Fibroblast of skin of left quadriceps (primary cell): ENCODE measurements around the gene PPP6R3.
A peak's percentile ranks its signal among the peaks of the same experiment; 100 is the strongest.
"Not testable (repeated sequence)": the region's sequence is repeated elsewhere in the genome, so short reads cannot be mapped to it uniquely, and the experiment has no call there.

Experiments
- DNase-seq, 2 experiments: peaks; one replicate each; pipeline ENCODE4 v3.0.0-alpha.2; 2013; ENCODE audit warnings: low read depth in 2 of 2

PPP6R3 gene

DNA sequence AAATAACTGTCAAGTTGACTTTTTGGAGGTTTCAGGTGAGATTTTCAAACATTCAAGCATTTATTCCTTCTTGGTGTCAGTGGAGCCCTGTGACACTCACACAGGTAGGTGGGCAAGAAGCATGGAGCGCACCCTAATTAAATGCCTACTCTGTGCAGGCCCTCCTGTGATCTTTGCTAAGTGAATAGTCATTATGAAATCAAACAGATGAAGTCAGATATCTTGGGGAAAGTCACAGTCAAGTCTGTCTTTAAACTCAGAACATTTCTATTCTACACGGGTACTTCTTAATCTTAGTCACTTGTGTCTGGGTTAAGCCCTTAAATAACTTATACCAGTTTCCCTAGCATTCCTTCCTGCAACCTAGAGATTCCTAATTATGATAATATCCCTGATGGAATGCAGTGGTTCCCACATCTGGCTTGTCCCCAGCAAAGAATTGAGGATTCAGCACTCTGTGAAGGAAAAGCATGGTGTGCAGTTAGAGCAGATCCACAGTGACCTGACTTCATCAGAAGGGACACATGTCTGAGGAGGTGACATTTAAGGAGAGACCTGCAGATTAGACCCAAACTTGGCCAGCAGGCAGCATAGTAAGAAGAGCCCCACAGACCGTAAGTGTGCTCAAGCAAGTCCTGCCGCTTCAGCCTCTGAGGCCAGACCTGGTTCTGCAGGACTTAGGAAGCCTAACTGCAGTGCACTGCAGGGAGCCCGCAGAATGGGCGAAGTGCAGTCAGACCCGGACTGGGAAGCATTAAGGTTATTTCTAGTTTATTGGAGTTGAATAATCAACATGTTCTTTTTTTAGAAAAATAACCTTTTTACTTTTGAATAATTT lies 138.5 kb downstream of the PPP6R3 start:
- DNase-seq = no peak

DNA sequence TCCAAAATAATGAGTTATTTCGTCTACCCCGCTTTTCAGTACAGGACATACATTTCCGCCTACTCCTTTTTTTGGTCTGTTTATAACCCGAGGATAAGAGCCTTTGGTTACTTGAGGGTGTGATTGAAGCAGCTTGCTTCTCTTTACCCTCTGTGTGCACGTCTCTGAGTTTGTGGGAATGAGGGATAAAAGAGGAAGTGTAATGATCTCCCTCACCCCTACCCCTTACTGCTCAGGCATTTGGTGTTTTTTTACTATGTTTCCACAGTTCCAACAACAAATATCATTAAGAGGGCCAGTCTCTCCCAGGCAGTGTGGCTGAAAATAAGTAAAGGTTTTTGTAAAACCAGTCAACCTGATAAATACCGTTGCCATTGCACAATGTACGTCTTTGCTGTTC lies 140.6 kb downstream of the PPP6R3 start:
- DNase-seq = no peak

DNA sequence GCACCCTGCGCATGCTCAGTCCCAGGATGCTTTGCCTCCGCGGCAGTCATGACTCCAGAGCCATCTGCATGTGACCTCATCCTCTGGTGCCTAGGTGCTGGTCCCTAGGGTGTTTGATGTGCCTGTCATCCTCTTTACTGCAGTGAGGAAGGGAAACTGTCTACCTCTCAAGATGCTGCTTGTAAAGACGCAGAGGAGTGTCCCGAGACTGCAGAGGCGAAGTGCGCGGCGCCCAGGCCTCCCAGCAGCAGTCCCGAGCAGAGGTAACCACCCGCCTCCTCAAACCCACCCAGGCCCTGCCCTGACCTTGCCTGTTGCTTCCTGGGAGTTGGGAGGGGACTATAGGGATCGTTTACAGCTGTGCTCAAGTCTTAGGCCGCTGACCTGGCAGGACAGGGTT lies 149.2 kb downstream of the PPP6R3 start:
- no peak for DNase-seq

DNA sequence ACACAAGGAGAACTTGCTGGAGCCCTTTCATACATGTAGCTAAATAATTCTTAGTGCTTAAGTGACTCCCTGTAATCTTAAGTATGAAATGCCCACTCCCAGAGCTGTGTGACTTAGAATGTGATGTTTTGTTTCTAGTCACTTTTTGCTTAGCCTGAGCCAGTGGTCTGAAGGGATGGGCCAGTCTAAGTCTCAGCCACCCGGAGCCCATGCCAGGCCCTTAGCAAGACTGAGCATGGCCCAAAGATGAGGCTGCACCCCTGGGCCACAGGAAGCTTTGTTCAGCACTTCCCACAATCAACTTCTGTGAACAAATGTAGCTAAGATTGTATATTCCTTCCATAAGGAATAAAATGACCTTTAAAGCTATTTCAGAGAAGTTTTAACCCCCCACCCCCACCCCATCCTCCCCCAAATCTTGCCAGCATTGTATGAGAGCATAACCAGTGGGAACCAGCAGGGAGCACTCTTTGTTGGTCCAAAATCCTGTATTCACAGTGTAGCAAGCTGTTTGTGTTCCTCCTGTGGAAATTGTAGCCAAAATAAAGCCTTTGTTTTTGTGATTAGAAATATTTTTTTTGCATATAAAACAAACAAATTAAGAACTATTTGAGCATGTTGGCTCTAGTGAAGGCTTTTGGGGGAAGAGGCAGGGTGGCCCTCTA lies 150.0 kb downstream of the PPP6R3 start:
- peak in 1 of 2 experiments; percentile 2 for DNase-seq

DNA sequence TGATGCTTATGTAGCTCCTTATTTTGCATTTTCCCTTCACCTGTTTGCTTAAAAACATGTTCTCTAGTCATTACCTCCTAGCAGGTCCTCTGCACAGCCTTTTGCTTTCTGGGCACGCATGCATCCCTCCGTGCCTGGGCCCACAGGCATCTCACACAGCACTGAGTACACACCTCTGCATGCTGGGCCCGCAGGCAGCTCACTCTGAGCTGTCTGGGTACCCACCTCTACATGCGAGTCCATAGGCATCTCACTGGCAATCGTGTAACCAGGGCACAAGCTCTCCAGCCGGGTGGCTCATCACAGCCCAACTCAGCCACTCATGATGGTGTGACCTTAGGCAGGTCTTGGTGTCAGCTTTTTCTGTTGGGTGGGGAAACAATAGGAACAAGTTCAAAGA lies 155.1 kb downstream of the PPP6R3 start:
- DNase-seq = no peak

DNA sequence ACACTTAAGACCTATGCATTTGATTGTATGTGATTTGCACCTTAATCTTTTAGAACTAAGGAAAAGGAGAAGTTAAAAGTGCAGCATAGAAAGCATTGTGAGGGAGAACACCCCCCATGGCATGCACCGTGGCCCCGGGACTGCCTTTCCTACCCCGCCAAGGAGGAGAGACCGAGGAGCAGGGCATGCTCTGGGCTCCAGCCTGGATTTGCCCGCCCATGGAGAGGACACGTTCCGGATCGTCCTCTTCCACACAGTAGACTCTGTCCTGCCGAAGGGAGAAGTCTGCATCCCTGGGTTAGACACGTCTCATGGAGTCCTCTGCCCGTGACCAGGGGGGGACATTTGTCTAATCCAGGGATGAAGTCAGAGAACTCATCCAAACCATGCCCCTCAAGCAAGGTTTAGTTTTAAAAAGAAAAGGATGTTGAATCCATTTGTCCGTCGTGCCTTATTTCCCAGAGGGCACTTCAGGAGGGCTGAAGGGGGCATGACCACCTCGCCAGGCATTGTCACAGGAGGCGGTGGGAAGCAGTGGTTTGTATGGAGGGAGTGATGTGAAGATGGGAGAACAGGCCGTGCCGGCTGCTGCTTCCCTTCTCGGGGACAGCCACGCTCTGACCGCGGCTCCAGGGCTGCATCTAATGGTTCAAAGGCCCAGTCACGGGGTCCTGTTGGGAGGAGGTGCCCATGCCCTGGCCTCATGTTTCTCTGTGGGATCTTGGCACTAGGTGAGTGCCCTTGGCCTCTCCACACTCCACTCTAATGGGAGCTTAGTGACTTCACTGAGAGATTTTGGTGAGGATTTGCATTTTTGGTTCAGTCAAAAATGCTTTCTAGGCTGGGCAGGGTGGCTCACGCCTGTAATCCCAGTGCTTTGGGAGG lies 157.6 kb downstream of the PPP6R3 start:
- DNase-seq = no peak

DNA sequence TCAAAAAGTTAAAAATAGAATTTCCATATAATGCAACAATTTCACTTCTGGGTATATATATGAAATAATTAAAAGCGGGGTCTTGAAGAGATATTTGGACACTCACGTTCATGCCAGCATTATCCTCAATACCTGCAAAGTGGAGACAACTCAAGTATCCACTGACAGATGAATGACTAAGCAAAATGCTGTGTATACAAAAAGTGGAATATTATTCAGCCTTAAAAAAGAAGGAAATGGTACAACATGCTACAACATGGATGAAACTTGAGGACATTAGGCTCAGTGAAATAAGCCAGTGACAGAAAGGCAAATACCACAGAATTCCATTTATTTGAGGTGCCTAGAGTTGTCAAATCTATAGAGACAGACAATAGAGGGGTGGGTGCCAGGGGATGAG lies 161.3 kb downstream of the PPP6R3 start:
- DNase-seq = no peak

DNA sequence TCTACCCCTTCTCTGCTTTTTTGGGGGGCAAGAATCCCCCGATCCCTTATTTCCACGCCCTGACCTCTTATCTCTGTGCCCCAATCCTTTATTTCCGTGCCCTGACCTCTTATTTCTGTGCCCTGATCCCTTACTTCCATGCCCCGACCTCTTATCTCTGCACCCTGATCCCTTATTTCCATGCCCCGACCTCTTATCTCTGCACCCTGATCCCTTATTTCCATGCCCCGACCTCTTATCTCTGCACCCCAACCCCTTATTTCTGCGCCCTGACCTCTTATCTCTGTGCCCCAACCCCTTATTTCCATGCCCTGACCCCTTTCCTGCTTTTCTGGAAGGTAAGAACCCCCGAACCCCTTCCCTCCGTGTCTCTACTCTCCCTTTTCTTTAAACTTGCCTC lies 163.2 kb downstream of the PPP6R3 start:
- DNase-seq = not testable (repeated sequence)

DNA sequence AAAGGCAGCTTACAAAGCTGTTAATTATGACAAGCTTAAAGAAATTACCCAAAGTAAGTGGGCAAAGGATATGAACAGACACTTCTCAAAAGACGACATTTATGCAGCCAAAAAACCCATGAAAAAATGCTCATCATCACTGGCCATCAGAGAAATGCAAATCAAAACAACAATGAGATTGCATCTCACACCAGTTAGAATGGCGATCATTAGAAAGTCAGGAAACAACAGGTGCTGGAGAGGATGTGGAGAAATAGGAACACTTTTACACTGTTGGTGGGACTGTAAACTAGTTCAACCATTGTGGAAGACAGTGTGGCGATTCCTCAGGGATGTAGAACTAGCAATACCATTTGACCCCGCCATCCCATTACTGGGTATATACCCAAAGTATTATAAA lies 164.5 kb downstream of the PPP6R3 start:
- not testable (repeated sequence) for DNase-seq

DNA sequence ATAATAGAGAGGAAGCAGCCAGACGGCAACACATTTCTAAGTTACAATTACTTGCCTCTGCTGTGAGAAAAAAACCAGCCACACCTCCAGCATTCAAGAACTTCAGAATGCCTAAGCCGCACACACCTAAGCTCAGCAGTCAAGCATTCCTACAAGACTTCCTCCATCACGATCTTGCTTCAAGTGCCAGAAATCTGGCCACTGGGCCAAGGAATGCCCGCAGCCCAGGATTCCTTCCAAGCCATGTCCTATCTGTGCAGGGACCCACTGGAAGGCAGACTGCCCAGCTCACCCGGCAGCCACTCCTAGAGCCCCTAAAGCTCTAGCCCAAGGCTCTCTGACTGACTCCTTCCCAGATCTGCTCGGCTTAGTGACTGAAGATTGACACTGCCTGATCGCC lies 165.7 kb downstream of the PPP6R3 start:
- not testable (repeated sequence) for DNase-seq

DNA sequence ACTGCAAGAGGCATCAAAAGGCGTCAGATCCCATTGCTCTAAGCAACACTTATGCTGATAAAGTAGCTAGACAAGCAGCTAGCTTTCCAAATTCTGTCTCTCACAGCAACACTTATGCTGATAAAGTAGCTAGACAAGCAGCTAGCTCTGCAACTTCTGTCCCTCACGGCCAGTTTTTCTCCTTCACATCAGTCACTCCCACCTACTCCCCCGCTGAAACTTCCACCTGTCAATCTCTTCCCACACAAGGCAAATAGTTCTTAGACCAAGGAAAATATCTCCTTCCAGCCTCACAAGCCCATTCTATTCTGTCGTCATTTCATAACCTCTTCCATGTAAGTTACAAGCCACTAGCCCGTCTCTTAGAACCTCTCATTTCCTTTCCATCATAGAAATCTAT lies 168.3 kb downstream of the PPP6R3 start:
- DNase-seq = not testable (repeated sequence)

DNA sequence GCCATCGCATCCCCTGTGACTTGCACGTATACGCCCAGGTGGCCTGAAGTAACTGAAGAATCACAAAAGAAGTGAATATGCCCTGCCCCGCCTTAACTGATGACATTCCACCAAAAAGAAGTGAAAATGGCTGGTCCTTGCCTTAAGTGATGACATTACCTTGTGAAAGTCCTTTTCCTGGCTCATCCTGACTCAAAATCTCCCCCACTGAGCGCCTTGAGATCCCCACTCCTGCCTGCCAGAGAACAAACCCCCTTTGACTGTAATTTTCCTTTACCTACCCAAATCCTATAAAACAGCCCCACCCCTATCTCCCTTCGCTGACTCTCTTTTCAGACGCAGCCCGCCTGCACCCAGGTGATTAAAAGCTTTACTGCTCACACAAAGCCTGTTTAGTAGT lies 171.8 kb downstream of the PPP6R3 start:
- not testable (repeated sequence) for DNase-seq

DNA sequence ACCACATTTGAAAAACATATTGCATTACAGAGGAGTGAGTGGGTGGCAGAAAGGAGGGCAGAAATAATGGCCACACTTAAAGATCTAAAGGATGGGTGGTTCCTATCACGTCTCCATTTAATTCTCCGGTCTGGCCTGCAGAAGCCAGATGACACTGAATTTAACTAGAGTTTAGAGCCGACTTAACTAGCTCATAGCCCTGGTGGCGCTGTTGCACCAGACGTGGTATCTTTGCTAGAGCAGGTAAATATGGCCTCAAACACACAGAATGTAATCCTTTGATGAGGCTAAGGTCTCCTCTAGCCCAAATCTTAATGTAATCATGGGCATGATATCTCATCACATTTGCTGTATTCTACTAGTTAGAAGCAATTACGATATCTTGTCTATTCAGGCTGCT lies 172.2 kb downstream of the PPP6R3 start:
- peak; percentile 28 to 34 for DNase-seq

DNA sequence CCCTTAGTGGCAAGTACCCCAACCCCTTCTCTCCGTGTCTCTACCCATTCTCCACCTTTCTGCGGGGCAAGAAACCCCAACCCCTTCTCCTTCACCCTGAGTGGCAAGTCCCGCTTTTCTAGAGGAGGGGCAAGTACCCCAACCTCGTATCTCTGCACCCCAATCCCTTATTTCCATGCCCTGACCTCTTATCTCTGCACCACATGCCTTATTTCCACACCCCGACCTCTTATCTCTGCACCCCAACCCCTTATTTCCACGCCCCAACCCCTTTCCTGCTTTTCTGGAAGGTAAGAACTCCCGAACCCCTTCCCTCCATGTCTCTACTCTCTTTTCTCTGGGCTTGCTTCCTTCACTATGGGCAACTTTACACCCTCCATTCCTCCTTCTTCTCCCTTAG lies 174.1 kb downstream of the PPP6R3 start:
- not testable (repeated sequence) for DNase-seq

DNA sequence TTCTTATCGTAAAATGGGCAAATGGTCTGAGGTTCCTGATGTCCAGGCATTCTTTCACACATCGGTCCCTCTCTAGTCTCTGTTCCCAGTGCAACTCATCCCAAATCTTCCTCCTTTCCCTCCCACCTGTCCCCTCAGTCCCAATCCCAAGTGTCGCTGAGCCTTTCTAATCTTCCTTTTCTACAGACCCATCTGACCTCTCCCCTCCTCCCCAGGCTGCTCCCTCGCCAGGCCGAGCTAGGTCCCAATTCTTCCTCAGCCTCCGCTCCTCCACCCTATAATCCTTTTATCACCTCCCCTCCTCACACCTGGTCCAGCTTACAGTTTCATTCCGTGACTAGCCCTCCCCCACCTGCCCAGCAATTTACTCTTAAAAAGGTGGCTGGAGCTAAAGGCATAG lies 174.6 kb downstream of the PPP6R3 start:
- DNase-seq = not testable (repeated sequence)

DNA sequence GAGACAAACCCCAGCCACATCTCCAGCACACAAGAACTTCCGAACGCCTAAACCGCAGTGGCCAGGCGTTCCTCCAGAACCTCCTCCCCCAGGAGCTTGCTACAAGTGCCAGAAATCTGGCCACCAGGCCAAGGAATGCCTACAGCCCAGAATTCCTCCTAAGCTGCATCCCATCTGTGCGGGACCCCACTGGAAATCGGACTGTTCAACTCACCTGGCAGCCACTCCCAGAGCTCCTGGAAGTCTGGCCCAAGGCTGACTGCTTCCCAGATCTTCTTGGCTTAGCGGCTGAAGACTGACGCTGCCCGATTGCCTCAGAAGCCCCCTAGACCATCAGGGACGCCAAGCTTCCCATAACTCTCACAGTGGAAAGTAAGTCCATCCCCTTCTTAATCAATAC lies 175.3 kb downstream of the PPP6R3 start:
- not testable (repeated sequence) for DNase-seq

DNA sequence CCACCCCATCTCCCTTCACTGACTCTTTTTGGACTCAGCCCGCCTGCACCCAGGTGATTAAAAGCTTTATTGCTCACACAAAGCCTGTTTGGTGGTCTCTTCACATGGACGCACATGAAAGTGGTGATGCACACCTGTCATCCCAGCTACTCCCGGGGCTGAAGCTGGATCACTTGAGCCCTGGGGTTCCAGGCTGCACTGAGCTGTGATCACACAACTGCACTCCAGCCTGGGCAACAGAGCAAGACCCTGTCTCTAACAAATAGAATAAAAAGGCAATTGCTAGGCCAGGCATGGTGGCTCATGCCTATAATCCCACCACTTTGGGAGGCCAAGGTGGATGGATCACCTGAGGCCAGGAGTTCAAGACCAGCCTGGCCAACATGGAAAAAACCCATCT lies 178.8 kb downstream of the PPP6R3 start:
- not testable (repeated sequence) for DNase-seq

DNA sequence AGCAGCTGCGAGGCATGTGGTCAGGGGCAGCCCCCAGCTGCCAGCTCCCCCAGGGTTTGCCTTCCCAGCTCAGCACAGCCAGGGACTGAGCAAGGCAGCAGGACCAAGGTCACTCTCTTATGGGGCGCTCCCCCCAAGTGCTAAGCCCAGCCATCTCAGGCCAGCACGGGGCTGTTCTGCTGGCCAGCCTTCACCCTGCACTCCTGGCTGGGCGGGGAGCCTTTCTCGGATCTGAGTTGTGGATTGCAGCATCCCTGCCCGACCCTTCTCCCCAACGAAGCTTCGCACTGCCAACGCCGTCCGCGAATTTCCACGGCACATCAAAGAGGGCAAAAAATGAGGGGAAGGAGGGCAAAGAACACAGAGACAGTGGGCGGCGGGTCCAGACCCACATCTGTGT lies 181.3 kb downstream of the PPP6R3 start:
- DNase-seq = no peak

DNA sequence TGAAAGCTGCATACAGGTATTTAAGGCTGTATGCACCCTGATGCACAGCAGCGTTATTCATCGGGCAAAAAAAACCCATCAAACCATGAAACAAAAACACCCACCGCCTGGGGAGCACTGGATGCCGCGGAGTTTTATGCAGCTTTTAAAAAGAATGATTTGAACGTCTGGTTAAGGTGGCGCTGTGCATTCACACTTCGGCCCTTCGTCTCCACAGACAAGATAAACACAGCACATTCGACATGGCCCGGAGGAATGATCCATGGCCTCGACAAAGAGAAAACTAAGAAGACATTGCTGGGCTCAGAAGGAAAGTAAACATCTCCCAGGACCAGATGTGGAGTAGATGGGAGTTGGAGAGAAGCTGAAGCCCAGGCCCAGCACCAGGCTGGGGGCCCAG lies 183.0 kb downstream of the PPP6R3 start:
- DNase-seq = no peak

DNA sequence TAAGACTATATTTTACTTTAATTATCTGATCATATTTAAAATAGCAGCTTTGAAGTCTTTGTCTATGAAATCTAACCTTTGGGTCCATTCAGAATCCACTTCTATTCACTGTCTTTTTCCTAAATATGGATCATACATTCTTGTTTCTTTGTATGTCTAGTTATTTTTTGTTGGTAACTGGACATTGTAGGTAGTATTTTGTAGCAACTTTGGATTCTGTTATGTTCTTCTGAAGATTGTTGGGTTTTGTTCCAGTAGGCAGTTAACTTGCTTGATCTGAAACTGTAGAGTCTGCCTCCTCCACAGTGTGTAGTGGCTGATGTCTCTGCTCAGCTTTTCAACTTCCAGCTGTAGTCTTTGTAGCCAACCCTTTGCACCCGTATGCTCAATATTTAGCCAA lies 186.3 kb downstream of the PPP6R3 start:
- no peak for DNase-seq

DNA sequence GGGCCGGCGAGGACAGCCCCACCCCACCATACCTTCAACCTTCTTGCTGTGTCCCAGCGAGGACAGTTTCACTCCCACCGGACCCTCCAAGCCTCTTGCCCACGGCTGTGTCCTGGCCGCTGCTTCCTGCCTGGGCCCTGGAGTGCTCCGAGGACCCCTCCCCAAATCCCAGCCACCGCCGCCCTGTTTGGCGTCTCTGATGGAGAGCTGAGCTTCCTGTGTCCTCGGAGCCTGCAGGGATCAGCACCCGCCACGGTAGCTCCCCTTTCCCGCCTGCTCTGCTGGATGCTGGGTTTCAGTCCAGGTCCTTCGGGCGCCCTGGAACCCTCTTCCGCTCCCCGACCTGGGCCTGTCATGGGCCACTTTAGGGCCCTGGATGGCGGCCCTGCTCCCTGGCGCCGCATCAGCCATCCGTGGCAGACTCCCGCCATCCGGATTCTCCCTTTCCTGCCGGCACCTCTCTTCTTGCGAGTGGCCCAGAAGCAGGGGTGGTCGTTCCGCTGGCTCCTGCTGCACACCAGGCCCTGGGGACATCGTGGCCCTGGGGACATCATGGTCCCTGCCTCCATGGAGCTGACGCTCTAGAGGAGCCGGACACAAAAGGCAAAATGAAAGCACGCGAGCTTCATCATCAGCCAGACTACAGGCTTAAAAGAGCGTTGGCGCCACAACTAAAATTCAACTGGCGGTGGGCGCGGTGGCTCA lies 189.5 kb downstream of the PPP6R3 start:
- DNase-seq = no peak

DNA sequence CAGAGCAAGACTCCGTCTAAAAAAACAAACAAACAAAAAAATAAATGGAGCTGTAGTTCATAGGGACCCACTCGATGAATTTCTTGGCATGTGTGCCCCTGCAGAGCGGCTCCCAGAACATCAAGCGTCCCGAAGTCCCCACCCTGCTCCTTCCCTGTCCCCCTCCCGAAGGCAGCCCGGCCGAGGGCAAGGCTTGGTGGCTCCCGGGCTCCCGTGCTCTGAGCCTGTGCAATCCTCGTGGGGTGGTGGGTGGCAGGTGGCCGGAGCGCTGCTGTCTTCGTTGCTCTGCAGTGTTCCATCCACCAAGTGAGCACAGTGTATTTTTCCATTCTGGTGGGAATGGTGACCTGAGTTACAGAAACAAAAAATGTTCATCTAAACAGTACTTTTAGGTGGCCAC lies 190.2 kb downstream of the PPP6R3 start:
- DNase-seq = no peak
